HepG2 (cell line): ENCODE measurements around the gene GNG5. TPM values are rescaled to one million over a fixed set of nuclear protein-coding genes. Genes with fewer than 3 reads are reported as not detected.

Source experiments
- BRD4 ChIP-seq: sonication (generic); formaldehyde crosslinking; IDR thresholded peaks from 2 replicates; pipeline ENCODE4 v1.4.0; 2020; ENCODE audit warnings: missing genetic modification reagents
- CC2D1A ChIP-seq: sonication (generic); formaldehyde crosslinking; IDR thresholded peaks from 2 replicates; pipeline ENCODE4 v1.8.1; 2023; ENCODE audit warnings: mild to moderate bottlenecking, missing genetic modification reagents
- JARID2 ChIP-seq: sonication (generic); formaldehyde crosslinking; IDR thresholded peaks from 2 replicates; pipeline ENCODE4 v1.8.1; 2023; ENCODE audit warnings: missing genetic modification reagents, inconsistent platforms; ENCODE audit not compliant: insufficient replicate concordance
- KLF15 ChIP-seq: sonication (generic); formaldehyde crosslinking; IDR thresholded peaks from 2 replicates; pipeline ENCODE4 v1.8.1; 2023; ENCODE audit warnings: borderline replicate concordance, mild to moderate bottlenecking, inconsistent platforms, missing genetic modification reagents, mixed read lengths
- NCOR1 ChIP-seq: fragments of 200-600 bp; sonication (generic); IDR thresholded peaks from 2 replicates; pipeline ENCODE4 v1.7.0; 2017; ENCODE audit warnings: antibody characterized with exemption, low read length, borderline replicate concordance
- REPIN1 ChIP-seq: sonication (generic); formaldehyde crosslinking; IDR thresholded peaks from 2 replicates; pipeline ENCODE4 v1.8.0; 2022; ENCODE audit warnings: missing genetic modification reagents, low read depth, mild to moderate bottlenecking, borderline replicate concordance
- SALL1 ChIP-seq: sonication (generic); formaldehyde crosslinking; IDR thresholded peaks from 2 replicates; pipeline ENCODE4 v1.8.0; 2022; ENCODE audit warnings: mild to moderate bottlenecking, missing genetic modification reagents
- SCMH1 ChIP-seq: sonication (generic); formaldehyde crosslinking; IDR thresholded peaks from 2 replicates; pipeline ENCODE4 v1.9.0; 2021; ENCODE audit warnings: missing genetic modification reagents, mild to moderate bottlenecking, borderline replicate concordance
- SMYD3 ChIP-seq: sonication (generic); formaldehyde crosslinking; IDR thresholded peaks from 2 replicates; pipeline ENCODE4 v1.8.1; 2023; ENCODE audit warnings: mild to moderate bottlenecking, missing genetic modification reagents
- SP5 ChIP-seq: IDR thresholded peaks from 2 replicates; pipeline ENCODE4 v1.6.1; 2016; ENCODE audit warnings: low read depth, borderline replicate concordance
- TAF15 ChIP-seq: fragments of 200-400 bp; formaldehyde crosslinking; IDR thresholded peaks from one replicate; pipeline ENCODE4 v1.6.1; 2018; ENCODE audit warnings: mild to moderate bottlenecking, low read depth, low read length; ENCODE audit not compliant: poor library complexity, severe bottlenecking
- ZBTB1 ChIP-seq: sonication (generic); formaldehyde crosslinking; IDR thresholded peaks from 2 replicates; pipeline ENCODE4 v1.4.0; 2020; ENCODE audit warnings: missing genetic modification reagents, borderline replicate concordance
- ZBTB42 ChIP-seq: sonication (generic); formaldehyde crosslinking; IDR thresholded peaks from 2 replicates; pipeline ENCODE4 v1.5.0; 2020; ENCODE audit warnings: mild to moderate bottlenecking, missing genetic modification reagents
- ZMYM4 ChIP-seq: sonication (generic); formaldehyde crosslinking; IDR thresholded peaks from 2 replicates; pipeline ENCODE4 v1.8.1; 2023; ENCODE audit warnings: mild to moderate bottlenecking, missing genetic modification reagents
- ZNF12 ChIP-seq: sonication (generic); formaldehyde crosslinking; IDR thresholded peaks from 2 replicates; pipeline ENCODE4 v1.5.0; 2020; ENCODE audit warnings: missing genetic modification reagents
- ZNF124 ChIP-seq: sonication (generic); formaldehyde crosslinking; IDR thresholded peaks from 2 replicates; pipeline ENCODE4 v1.4.0; 2020; ENCODE audit warnings: missing genetic modification reagents
- ZNF451 ChIP-seq: sonication (generic); formaldehyde crosslinking; IDR thresholded peaks from 2 replicates; pipeline ENCODE4 v1.5.0; 2020; ENCODE audit warnings: mild to moderate bottlenecking, missing genetic modification reagents
- ZNF556 ChIP-seq: sonication (generic); formaldehyde crosslinking; IDR thresholded peaks from 2 replicates; pipeline ENCODE4 v1.4.0; 2020; ENCODE audit warnings: mild to moderate bottlenecking, missing genetic modification reagents, borderline replicate concordance
- ZNF850 ChIP-seq: sonication (generic); formaldehyde crosslinking; conservative IDR thresholded peaks from 2 replicates; pipeline ENCODE4 v1.9.0; 2021; ENCODE audit warnings: mild to moderate bottlenecking, missing genetic modification reagents
- polyA plus RNA-seq, 8 experiments: library from polyadenylated mRNA; depleted of rRNA in 3 of 8; stranded (reverse) in 7 of 8; unstranded in 1 of 8; fragments of >200 nt; fragmentation: Illumina TruSeq in 4 of 8; extraction: Trizol in 4 of 8; gene quantifications; 2 replicates each; pipeline versions ENCODE4 v1.2.1 to v1.2.3, GENCODE V29; 2011 to 2016; ENCODE audit warnings: low read depth in 4 of 8, missing spikeins in 1 of 8, mixed read lengths in 1 of 8; ENCODE audit not compliant: insufficient read depth in 1 of 8
- total RNA-seq, 5 experiments: library from RNA; depleted of rRNA; stranded (reverse); fragments of >200 nt; fragmentation: Illumina TruSeq; extraction: Trizol; gene quantifications; 2 replicates each; pipeline ENCODE4 v1.2.3, GENCODE V29; 2016; ENCODE audit warnings: low read depth in 1 of 5
- TF ChIP-seq, protein P1 (sequence below): sonication (generic); formaldehyde crosslinking; IDR thresholded peaks from 2 replicates; pipeline ENCODE4 v1.5.0; 2020; ENCODE audit warnings: mild to moderate bottlenecking, low read depth, missing genetic modification reagents, borderline replicate concordance
- TF ChIP-seq, protein P2 (sequence below): sonication (generic); formaldehyde crosslinking; IDR thresholded peaks from 2 replicates; pipeline ENCODE4 v1.5.0; 2020; ENCODE audit warnings: mild to moderate bottlenecking, missing genetic modification reagents
- TF ChIP-seq, protein P3 (sequence below): sonication (generic); formaldehyde crosslinking; IDR thresholded peaks from 2 replicates; pipeline ENCODE4 v1.4.0; 2020; ENCODE audit warnings: mild to moderate bottlenecking, missing genetic modification reagents
- TF ChIP-seq, protein P4 (sequence below): sonication (generic); formaldehyde crosslinking; IDR thresholded peaks from 2 replicates; pipeline ENCODE4 v1.8.1; 2022; ENCODE audit warnings: mild to moderate bottlenecking, missing genetic modification reagents
- TF ChIP-seq, protein P5 (sequence below): sonication (generic); formaldehyde crosslinking; IDR thresholded peaks from 2 replicates; pipeline ENCODE4 v1.9.0; 2022; ENCODE audit warnings: low read depth, missing genetic modification reagents

The GNG5 gene
- total and polyA plus RNA-seq, 2 of the 13 experiments (the other 11 are each of a cell fraction or from before 2014, with no cell fraction given), result 103 to 137 TPM

DNA sequence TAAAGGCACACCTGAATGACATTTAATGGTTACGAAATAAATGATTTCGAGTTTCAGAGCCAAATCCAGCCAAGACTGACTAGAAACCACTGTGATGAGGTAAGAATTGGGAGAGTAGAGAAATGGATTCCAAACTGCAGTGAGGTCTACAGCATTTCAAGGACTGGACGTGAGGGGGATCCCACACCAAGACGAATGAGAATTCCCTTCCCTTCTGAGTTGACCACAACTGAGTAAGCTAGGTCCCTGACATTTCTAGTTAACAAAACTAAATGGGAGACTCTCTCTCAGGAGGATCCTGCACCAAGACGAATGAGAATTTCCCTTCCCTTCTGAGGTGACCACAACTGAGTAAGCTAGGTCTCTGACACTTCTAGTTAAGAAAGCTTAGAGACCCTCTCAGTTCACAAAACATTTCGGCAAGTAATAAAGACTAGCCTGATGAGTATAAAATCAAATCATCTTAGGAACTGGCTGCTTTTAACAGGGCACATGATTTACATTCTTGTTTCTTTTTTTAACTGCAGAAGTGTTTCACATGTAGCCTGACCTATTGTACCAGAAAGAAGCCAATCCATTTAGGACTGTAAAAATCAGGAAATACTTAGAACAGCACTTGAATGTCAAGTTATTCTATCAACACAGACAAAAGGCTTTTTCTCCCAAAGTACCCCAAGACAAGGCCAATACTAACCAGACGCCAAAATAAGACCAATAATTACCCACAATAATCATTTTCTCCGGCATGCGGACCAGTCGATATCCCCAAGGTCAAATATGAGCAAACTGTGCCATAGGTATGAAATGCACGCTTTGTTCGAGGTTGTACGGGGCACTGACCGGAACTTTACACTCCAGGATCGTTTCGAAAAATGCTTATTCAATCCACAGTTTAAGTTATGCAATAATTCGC is 1.5 kb downstream of the GNG5 start (continued):
- TF ChIP-seq ZNF451 (CRISPR knock-in tag) (no peak), REPIN1 (CRISPR knock-in tag) (peak; percentile 81; the same call in 1 of the 2 replicates), SP5 (no peak), ZMYM4 (CRISPR knock-in tag) (no peak), SMYD3 (0 out of 2 replicates have a peak, but pooled peaks have one; percentile 47), ZNF556 (no peak), ZNF850 (CRISPR knock-in tag) (no peak), CC2D1A (CRISPR knock-in tag) (no peak), TAF15 (no peak), BRD4 (no peak), JARID2 (no peak), ZNF12 (CRISPR knock-in tag) (no peak), KLF15 (CRISPR knock-in tag) (no peak), SALL1 (CRISPR knock-in tag) (peak; percentile 71; the same call in 1 of the 2 replicates), ZBTB1 (CRISPR knock-in tag) (no peak), ZBTB42 (CRISPR knock-in tag) (no peak), NCOR1 (peak; percentile 61; the same call in 1 of the 2 replicates), SCMH1 (CRISPR knock-in tag) (no peak), ZNF124 (CRISPR knock-in tag) (no peak)
- TF ChIP-seq, protein P1, sequence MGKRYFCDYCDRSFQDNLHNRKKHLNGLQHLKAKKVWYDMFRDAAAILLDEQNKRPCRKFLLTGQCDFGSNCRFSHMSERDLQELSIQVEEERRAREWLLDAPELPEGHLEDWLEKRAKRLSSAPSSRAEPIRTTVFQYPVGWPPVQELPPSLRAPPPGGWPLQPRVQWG (CRISPR knock-in tag), result no peak
- TF ChIP-seq, protein P2, sequence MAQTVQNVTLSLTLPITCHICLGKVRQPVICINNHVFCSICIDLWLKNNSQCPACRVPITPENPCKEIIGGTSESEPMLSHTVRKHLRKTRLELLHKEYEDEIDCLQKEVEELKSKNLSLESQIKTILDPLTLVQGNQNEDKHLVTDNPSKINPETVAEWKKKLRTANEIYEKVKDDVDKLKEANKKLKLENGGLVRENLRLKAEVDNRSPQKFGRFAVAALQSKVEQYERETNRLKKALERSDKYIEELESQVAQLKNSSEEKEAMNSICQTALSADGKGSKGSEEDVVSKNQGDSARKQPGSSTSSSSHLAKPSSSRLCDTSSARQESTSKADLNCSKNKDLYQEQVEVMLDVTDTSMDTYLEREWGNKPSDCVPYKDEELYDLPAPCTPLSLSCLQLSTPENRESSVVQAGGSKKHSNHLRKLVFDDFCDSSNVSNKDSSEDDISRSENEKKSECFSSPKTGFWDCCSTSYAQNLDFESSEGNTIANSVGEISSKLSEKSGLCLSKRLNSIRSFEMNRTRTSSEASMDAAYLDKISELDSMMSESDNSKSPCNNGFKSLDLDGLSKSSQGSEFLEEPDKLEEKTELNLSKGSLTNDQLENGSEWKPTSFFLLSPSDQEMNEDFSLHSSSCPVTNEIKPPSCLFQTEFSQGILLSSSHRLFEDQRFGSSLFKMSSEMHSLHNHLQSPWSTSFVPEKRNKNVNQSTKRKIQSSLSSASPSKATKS, result no peak
- TF ChIP-seq, protein P3, sequence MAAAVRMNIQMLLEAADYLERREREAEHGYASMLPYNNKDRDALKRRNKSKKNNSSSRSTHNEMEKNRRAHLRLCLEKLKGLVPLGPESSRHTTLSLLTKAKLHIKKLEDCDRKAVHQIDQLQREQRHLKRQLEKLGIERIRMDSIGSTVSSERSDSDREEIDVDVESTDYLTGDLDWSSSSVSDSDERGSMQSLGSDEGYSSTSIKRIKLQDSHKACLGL (CRISPR knock-in tag), result no peak
- TF ChIP-seq, protein P4, sequence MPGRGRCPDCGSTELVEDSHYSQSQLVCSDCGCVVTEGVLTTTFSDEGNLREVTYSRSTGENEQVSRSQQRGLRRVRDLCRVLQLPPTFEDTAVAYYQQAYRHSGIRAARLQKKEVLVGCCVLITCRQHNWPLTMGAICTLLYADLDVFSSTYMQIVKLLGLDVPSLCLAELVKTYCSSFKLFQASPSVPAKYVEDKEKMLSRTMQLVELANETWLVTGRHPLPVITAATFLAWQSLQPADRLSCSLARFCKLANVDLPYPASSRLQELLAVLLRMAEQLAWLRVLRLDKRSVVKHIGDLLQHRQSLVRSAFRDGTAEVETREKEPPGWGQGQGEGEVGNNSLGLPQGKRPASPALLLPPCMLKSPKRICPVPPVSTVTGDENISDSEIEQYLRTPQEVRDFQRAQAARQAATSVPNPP, result no peak
- TF ChIP-seq, protein P5, sequence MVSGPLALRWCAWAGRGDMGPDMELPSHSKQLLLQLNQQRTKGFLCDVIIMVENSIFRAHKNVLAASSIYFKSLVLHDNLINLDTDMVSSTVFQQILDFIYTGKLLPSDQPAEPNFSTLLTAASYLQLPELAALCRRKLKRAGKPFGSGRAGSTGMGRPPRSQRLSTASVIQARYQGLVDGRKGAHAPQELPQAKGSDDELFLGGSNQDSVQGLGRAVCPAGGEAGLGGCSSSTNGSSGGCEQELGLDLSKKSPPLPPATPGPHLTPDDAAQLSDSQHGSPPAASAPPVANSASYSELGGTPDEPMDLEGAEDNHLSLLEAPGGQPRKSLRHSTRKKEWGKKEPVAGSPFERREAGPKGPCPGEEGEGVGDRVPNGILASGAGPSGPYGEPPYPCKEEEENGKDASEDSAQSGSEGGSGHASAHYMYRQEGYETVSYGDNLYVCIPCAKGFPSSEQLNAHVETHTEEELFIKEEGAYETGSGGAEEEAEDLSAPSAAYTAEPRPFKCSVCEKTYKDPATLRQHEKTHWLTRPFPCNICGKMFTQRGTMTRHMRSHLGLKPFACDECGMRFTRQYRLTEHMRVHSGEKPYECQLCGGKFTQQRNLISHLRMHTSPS (CRISPR knock-in tag), result no peak
